Smooth muscle cell (in vitro differentiated cells): ENCODE measurements around the gene TTC21A. TPM values are rescaled to one million over a fixed set of nuclear protein-coding genes. Genes with fewer than 3 reads are reported as not detected.

Source experiments
- DNase-seq: peaks from one replicate; lab custom pipeline; 2025; ENCODE audit not compliant: unreplicated experiment; lab: John Stamatoyannopoulos, UW
- H2AFZ ChIP-seq: fragments of 200-600 bp; sonication (generic); 2 replicates; pipeline ENCODE4 v1.6.0; 2016; ENCODE audit warnings: antibody characterized with exemption, low read depth, mild to moderate bottlenecking
- H3F3A ChIP-seq: fragments of 200-600 bp; sonication (generic); 2 replicates; pipeline ENCODE4 v1.6.0; 2017; ENCODE audit warnings: antibody characterized with exemption, low read depth
- H3K27ac ChIP-seq: fragments of 200-600 bp; sonication (generic); 2 replicates; pipeline ENCODE4 v1.5.1; 2016; ENCODE audit warnings: low read depth, mild to moderate bottlenecking
- H3K27me3 ChIP-seq: fragments of 200-600 bp; sonication (generic); 2 replicates; pipeline ENCODE4 v1.6.1; 2016; ENCODE audit warnings: low read depth, mild to moderate bottlenecking
- H3K36me3 ChIP-seq: fragments of 200-600 bp; sonication (generic); 2 replicates; pipeline ENCODE4 v1.5.1; 2016; ENCODE audit warnings: low read depth
- H3K4me1 ChIP-seq: fragments of 200-600 bp; sonication (generic); 2 replicates; pipeline ENCODE4 v1.5.1; 2016; ENCODE audit warnings: low read depth
- H3K4me2 ChIP-seq: fragments of 200-600 bp; sonication (generic); 2 replicates; pipeline ENCODE4 v1.6.0; 2016; ENCODE audit warnings: mild to moderate bottlenecking
- H3K4me3 ChIP-seq: fragments of 200-600 bp; sonication (generic); 2 replicates; pipeline ENCODE4 v1.5.1; 2016; ENCODE audit warnings: mild to moderate bottlenecking
- H3K79me2 ChIP-seq: fragments of 200-600 bp; sonication (generic); 2 replicates; pipeline ENCODE4 v1.6.0; 2016; ENCODE audit warnings: low read depth, mild to moderate bottlenecking
- H3K9ac ChIP-seq: fragments of 200-600 bp; sonication (generic); 2 replicates; pipeline ENCODE4 v1.6.0; 2016; ENCODE audit warnings: low read depth
- H3K9me3 ChIP-seq: fragments of 200-600 bp; sonication (generic); replicated peaks from 2 replicates; pipeline ENCODE4 v1.5.1; 2016; ENCODE audit warnings: low read depth
- H4K20me1 ChIP-seq: fragments of 200-600 bp; sonication (generic); 2 replicates; pipeline ENCODE4 v1.6.0; 2016; ENCODE audit warnings: low read depth
- CTCF ChIP-seq: fragments of 200-600 bp; sonication (generic); IDR thresholded peaks from 2 replicates; pipeline ENCODE4 v1.5.1; 2017; ENCODE audit warnings: borderline replicate concordance, mild to moderate bottlenecking, antibody characterized with exemption; ENCODE audit not compliant: insufficient read depth, poor library complexity, severe bottlenecking
- WGBS: methylation state at CpG from one replicate; pipeline ENCODE4 v1.1.7; 2016; ENCODE audit warnings: low lambda C conversion rate; 5-methylcytosine and 5-hydroxymethylcytosine counted together
- polyA plus RNA-seq: library from polyadenylated mRNA; unstranded; fragments of >200 nt; fragmentation: Nextera tagmentation; extraction: Ambion mirVana; gene quantifications from 2 replicates; pipeline ENCODE4 v1.2.1, GENCODE V29; 2016
- total RNA-seq: library from RNA; depleted of rRNA; stranded (reverse); fragments of >200 nt; gene quantifications from 2 replicates; pipeline ENCODE4 v1.2.3, GENCODE V29; 2014

The TTC21A gene
- total and polyA plus RNA-seq, 2 experiments from 2014 or later = 2.3 to 10.6 TPM

DNA sequence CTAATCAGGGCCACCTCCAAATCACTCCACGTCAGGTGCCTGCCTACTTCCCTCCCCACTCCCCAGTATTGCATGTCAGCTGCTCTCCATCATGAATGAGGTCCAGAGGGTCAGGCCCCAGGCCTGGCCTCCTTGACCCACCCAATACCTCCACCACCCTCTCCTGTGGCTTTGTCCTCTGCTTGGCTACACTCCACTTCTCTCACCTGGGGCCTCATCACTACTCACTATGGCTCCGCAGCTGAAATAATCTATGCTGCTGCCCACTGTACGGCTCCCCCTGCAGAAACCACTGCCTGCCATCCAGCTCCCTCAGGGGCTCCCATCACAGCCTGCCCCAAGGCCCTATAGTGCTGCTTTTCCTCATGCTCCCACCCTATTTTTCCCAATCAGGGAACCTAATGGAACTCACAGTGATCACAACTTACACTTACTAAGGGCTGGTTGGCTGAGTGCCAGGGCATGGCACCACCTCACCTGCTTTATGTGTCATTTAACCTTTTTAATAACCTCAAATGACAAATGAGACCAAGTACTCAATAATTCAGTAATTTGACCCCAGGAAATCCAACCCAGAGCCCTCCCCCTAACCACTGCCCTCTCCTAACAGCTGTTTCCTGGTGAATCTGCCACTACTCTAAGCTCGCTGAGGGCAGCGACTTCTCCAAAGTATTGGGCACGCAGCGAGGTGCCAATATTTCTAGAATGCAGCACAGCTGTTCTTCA is 2.4 kb upstream of the TTC21A start:
- no peaks in the 10 kb centered on the region for H3K36me3 ChIP-seq
- WGBS = 87% methylated on average over 7 of the region's 7 CpGs
- no peaks in the 10 kb centered on the region for H3K27me3 ChIP-seq
- peaks cover 68% of the 10 kb centered on the region for H4K20me1 ChIP-seq
- peak overlapping the region; percentile 98 for H3K4me2 ChIP-seq
- H3K79me2 ChIP-seq = peaks cover 43% of the 10 kb centered on the region
- no peak overlapping the region for H2AFZ ChIP-seq
- no peak for TF ChIP-seq CTCF
- H3K9ac ChIP-seq = no peak overlapping the region
- H3K27ac ChIP-seq = no peak overlapping the region
- no peaks in the 10 kb centered on the region for H3K9me3 ChIP-seq
- DNase-seq = no peak
- H3K4me1 ChIP-seq = peaks cover 15% of the 10 kb centered on the region
- no peaks in the 10 kb centered on the region for H3F3A ChIP-seq
- H3K4me3 ChIP-seq = no peak overlapping the region

GRCh38 chr3:39105687-39106063 is 1.8 kb upstream of the TTC21A start:
- Histone ChIP-seq H3K9ac (no peak overlapping the region), H3K9me3 (no peaks in the 10 kb centered on the region), H3F3A (no peaks in the 10 kb centered on the region), H3K79me2 (peaks cover 43% of the 10 kb centered on the region), H3K36me3 (no peaks in the 10 kb centered on the region), H4K20me1 (peaks cover 63% of the 10 kb centered on the region), H3K4me1 (peaks cover 15% of the 10 kb centered on the region), H3K27me3 (no peaks in the 10 kb centered on the region), H2AFZ (no peak overlapping the region), H3K4me2 (peak overlapping the region; percentile 98), H3K4me3 (peak overlapping the region; percentile 98), H3K27ac (no peak overlapping the region)
- DNase-seq = no peak
- WGBS = 85% methylated on average over 3 of the region's 3 CpGs
- TF ChIP-seq CTCF = no peak

- DNase-seq = no peak
Observed at GRCh38 chr3:39106281-39106811, 1.1 kb upstream of the TTC21A start.

More at GRCh38 chr3:39106281-39106811, 1.1 kb upstream of the TTC21A start:
- 8% methylated on average over 13 of the region's 16 CpGs for WGBS
- no peaks in the 10 kb centered on the region for H3F3A ChIP-seq
- no peaks in the 10 kb centered on the region for H3K27me3 ChIP-seq
- peaks cover 43% of the 10 kb centered on the region for H3K79me2 ChIP-seq
- peak overlapping the region; percentile 98 for H3K4me3 ChIP-seq
- H3K4me2 ChIP-seq = peak overlapping the region; percentile 98
- no peak for TF ChIP-seq CTCF
- peaks cover 15% of the 10 kb centered on the region for H3K4me1 ChIP-seq
- peak overlapping the region; percentile 95 for H3K9ac ChIP-seq
- peak overlapping the region; percentile 92 for H3K27ac ChIP-seq
- H4K20me1 ChIP-seq = peaks cover 56% of the 10 kb centered on the region
- H2AFZ ChIP-seq = peak overlapping the region; percentile 69
- no peaks in the 10 kb centered on the region for H3K9me3 ChIP-seq
- H3K36me3 ChIP-seq = no peaks in the 10 kb centered on the region
